PFSK-1 (cell line): ENCODE measurements around the gene PHF11.

Experiments
- FOXP2 ChIP-seq: optimal IDR thresholded peaks from 2 replicates; pipeline ENCODE3; 2011; ENCODE audit warnings: borderline replicate concordance, control low read depth, inconsistent platforms; ENCODE audit not compliant: insufficient read depth; ENCODE audit errors: extremely low read length, extremely low read depth
- POLR2AphosphoS5 ChIP-seq: IDR thresholded peaks from 2 replicates; pipeline ENCODE4 v1.6.1; 2012; ENCODE audit warnings: low read depth, mild to moderate bottlenecking, control low read depth, low read length, moderate library complexity
- SIN3A ChIP-seq: IDR thresholded peaks from 2 replicates; pipeline ENCODE4 v1.6.1; 2012; ENCODE audit warnings: mild to moderate bottlenecking, low read length, moderate library complexity, borderline replicate concordance; ENCODE audit not compliant: insufficient read depth
- TAF1 ChIP-seq: IDR thresholded peaks from 2 replicates; pipeline ENCODE4 v1.6.1; 2012; ENCODE audit warnings: low read length, control low read depth, borderline replicate concordance; ENCODE audit not compliant: insufficient read depth
- TF ChIP-seq, protein P1 (sequence below), 2 experiments: IDR thresholded peaks; 2 replicates each; pipeline versions ENCODE4 v1.6.1 to v1.8.0; 2011 to 2012; ENCODE audit warnings: low read depth in 2 of 2, low read length in 2 of 2, control low read depth in 1 of 2, inconsistent platforms in 1 of 2, mild to moderate bottlenecking in 1 of 2, moderate library complexity in 1 of 2; ENCODE audit not compliant: insufficient read depth in 1 of 2

DNA sequence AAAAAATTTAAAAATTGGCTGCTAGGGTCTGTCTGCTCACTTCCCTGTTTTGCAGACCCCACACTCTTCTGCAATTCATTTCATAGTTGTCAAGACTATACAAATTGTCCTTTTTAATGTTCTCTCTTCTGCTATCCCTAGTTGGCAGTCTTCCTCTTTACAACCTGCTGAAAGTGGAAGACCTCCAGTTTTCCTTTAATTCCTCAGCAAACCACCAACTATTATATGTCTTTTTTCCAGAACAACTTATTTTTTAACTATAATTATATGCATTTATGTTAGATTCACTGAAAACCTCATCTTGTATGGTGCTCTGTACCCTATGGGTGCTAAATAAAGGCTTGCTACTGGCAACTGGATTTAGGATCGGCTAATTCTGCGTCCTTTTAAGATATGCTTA is 1.1 kb upstream of the PHF11 start:
- TF ChIP-seq FOXP2 (no peak), POLR2AphosphoS5 (no peak), TAF1 (no peak), SIN3A (no peak)
- TF ChIP-seq, protein P1, sequence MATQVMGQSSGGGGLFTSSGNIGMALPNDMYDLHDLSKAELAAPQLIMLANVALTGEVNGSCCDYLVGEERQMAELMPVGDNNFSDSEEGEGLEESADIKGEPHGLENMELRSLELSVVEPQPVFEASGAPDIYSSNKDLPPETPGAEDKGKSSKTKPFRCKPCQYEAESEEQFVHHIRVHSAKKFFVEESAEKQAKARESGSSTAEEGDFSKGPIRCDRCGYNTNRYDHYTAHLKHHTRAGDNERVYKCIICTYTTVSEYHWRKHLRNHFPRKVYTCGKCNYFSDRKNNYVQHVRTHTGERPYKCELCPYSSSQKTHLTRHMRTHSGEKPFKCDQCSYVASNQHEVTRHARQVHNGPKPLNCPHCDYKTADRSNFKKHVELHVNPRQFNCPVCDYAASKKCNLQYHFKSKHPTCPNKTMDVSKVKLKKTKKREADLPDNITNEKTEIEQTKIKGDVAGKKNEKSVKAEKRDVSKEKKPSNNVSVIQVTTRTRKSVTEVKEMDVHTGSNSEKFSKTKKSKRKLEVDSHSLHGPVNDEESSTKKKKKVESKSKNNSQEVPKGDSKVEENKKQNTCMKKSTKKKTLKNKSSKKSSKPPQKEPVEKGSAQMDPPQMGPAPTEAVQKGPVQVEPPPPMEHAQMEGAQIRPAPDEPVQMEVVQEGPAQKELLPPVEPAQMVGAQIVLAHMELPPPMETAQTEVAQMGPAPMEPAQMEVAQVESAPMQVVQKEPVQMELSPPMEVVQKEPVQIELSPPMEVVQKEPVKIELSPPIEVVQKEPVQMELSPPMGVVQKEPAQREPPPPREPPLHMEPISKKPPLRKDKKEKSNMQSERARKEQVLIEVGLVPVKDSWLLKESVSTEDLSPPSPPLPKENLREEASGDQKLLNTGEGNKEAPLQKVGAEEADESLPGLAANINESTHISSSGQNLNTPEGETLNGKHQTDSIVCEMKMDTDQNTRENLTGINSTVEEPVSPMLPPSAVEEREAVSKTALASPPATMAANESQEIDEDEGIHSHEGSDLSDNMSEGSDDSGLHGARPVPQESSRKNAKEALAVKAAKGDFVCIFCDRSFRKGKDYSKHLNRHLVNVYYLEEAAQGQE (IDR thresholded peaks at IDR 0.05; ENCODE audit: insufficient read depth in 1 of 2, low read depth in 2 of 2, low read length in 2 of 2), result no peak
